HG03571 (cell line): ENCODE results near the gene RAB11B.
"Not testable (repeated sequence)": the region's sequence is repeated elsewhere in the genome, so short reads cannot be mapped to it uniquely, and the experiment has no call there.

Experiments used
- ATAC-seq: cut with Tn5 transposase; IDR thresholded peaks from one replicate; pipeline ENCODE4 v1.9.1; 2021; ENCODE audit not compliant: unreplicated experiment

The RAB11B gene

GRCh38 chr19:8393192-8393870, 3.2 kb downstream of the RAB11B start:
- no peak for ATAC-seq

- ATAC-seq = no peak
Observed at GRCh38 chr19:8393871-8394250, 3.7 kb downstream of the RAB11B start.

GRCh38 chr19:8395621-8396082, 5.5 kb downstream of the RAB11B start:
- ATAC-seq = no peak

GRCh38 chr19:8396185-8396562, 6.0 kb downstream of the RAB11B start:
- ATAC-seq = no peak

- no peak for ATAC-seq
Observed at GRCh38 chr19:8396563-8397203, 6.5 kb downstream of the RAB11B start.

GRCh38 chr19:8397271-8397670, 7.1 kb downstream of the RAB11B start:
- ATAC-seq = no peak

GRCh38 chr19:8397746-8398310, 7.7 kb downstream of the RAB11B start:
- no peak for ATAC-seq

GRCh38 chr19:8398311-8398771, 8.2 kb downstream of the RAB11B start:
- ATAC-seq = no peak

- ATAC-seq = no peak
Observed at GRCh38 chr19:8399681-8400188, 9.6 kb downstream of the RAB11B start.

- ATAC-seq = no peak
Observed at GRCh38 chr19:8401981-8402411, 11.8 kb downstream of the RAB11B start.

- ATAC-seq = no peak
Observed at GRCh38 chr19:8403098-8403819, 13.1 kb downstream of the RAB11B start.

GRCh38 chr19:8403820-8404109, 13.6 kb downstream of the RAB11B start:
- ATAC-seq = no peak

- ATAC-seq = no peak
Observed at GRCh38 chr19:8404391-8405151, 14.4 kb downstream of the RAB11B start.

GRCh38 chr19:8410718-8411117, 20.6 kb downstream of the RAB11B start:
- ATAC-seq = not testable (repeated sequence)

GRCh38 chr19:8412783-8413628, 22.8 kb downstream of the RAB11B start, which contains the start of gene MARCHF2:
MARCHF2 (plus strand) TSS chr19:8413305; CDS start chr19:8421841, 8,536 bp downstream.
- peak; percentile 97 for ATAC-seq

GRCh38 chr19:8413629-8413995, 23.5 kb downstream of the RAB11B start:
- ATAC-seq = no peak

- ATAC-seq = no peak
Observed at GRCh38 chr19:8416796-8417195, 26.6 kb downstream of the RAB11B start.

- ATAC-seq = no peak
Observed at GRCh38 chr19:8421484-8422461, 31.6 kb downstream of the RAB11B start.

- no peak for ATAC-seq
Observed at GRCh38 chr19:8423817-8424223, 33.7 kb downstream of the RAB11B start.
